ENCODE results near the gene DEPDC7. TPM values are rescaled to one million over a fixed set of nuclear protein-coding genes. Genes with fewer than 3 reads are reported as not detected.

The DEPDC7 gene
- total RNA-seq, 1 experiment from 2014 or later: 7.5 TPM

DNA sequence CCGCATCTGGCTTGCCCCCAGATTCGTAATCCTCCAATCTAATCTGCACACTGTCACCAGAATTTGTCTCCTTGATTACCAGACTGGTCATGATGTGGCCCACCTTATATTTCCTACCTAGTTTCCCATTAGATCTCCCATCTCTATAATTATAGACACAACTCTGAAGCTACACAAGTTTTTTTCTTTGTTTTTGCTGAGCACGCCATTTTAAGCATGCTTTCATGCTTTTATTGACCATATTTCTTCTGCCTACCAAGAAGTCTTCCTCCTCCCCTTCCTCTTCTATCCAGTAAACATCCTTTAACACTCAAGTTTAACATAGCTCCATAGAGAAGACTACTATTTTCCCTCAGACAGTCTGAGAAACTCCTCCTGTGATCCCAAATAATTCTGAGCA, 24.3 kb upstream of the DEPDC7 start:
- no TSS peak for BruUV-seq (replicated peaks)
- intact Hi-C loops (cut with micrococcal nuclease; ENCODE audit: unreplicated experiment): no loop called here
- TF ChIP-seq, protein P1, sequence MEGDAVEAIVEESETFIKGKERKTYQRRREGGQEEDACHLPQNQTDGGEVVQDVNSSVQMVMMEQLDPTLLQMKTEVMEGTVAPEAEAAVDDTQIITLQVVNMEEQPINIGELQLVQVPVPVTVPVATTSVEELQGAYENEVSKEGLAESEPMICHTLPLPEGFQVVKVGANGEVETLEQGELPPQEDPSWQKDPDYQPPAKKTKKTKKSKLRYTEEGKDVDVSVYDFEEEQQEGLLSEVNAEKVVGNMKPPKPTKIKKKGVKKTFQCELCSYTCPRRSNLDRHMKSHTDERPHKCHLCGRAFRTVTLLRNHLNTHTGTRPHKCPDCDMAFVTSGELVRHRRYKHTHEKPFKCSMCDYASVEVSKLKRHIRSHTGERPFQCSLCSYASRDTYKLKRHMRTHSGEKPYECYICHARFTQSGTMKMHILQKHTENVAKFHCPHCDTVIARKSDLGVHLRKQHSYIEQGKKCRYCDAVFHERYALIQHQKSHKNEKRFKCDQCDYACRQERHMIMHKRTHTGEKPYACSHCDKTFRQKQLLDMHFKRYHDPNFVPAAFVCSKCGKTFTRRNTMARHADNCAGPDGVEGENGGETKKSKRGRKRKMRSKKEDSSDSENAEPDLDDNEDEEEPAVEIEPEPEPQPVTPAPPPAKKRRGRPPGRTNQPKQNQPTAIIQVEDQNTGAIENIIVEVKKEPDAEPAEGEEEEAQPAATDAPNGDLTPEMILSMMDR (IDR thresholded peaks at IDR 0.05): no peak
- TF ChIP-seq POLR2AphosphoS5 (IDR thresholded peaks at IDR 0.05; ENCODE audit: low read depth, low read length): no peak
- TF ChIP-seq, protein P2, sequence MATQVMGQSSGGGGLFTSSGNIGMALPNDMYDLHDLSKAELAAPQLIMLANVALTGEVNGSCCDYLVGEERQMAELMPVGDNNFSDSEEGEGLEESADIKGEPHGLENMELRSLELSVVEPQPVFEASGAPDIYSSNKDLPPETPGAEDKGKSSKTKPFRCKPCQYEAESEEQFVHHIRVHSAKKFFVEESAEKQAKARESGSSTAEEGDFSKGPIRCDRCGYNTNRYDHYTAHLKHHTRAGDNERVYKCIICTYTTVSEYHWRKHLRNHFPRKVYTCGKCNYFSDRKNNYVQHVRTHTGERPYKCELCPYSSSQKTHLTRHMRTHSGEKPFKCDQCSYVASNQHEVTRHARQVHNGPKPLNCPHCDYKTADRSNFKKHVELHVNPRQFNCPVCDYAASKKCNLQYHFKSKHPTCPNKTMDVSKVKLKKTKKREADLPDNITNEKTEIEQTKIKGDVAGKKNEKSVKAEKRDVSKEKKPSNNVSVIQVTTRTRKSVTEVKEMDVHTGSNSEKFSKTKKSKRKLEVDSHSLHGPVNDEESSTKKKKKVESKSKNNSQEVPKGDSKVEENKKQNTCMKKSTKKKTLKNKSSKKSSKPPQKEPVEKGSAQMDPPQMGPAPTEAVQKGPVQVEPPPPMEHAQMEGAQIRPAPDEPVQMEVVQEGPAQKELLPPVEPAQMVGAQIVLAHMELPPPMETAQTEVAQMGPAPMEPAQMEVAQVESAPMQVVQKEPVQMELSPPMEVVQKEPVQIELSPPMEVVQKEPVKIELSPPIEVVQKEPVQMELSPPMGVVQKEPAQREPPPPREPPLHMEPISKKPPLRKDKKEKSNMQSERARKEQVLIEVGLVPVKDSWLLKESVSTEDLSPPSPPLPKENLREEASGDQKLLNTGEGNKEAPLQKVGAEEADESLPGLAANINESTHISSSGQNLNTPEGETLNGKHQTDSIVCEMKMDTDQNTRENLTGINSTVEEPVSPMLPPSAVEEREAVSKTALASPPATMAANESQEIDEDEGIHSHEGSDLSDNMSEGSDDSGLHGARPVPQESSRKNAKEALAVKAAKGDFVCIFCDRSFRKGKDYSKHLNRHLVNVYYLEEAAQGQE (IDR thresholded peaks at IDR 0.05; ENCODE audit: insufficient read depth in 1 of 2, low read depth in 2 of 2, low read length in 1 of 2): no peak
- TF ChIP-seq SIN3A (IDR thresholded peaks at IDR 0.05; ENCODE audit: borderline replicate concordance, insufficient read depth, low read depth, low read length): no peak
- no peak for TF ChIP-seq TCF7L2 (IDR thresholded peaks at IDR 0.05; ENCODE audit: low read depth, low read length)
- no peaks in the 10 kb centered on the region for H3K4me1 ChIP-seq (ENCODE audit: control insufficient read depth, insufficient read depth, low read length)
- POLR2A ChIA-PET: interaction anchor here (0.6 to 1.1 kb wide), 3 partner anchors 16 to 73 kb away, joined by 3 to 7 read pairs (median 3); no protein-coding TSS in a partner anchor
- ATAC-seq (no peak), DNase-seq (ENCODE audit: low read depth, low spot score) (no peak)
- H3K27me3 ChIP-seq (ENCODE audit: control insufficient read depth, insufficient read depth, low read length): no peaks in the 10 kb centered on the region; the same call in 1 of the 2 replicates
- CTCF ChIA-PET: no interaction called here
- H3K9me3 ChIP-seq (ENCODE audit: control insufficient read depth, insufficient read depth, low read depth, low read length): peaks cover 3% of the 10 kb centered on the region; the same call in 1 of the 2 replicates
- H3K36me3 ChIP-seq (ENCODE audit: control insufficient read depth, insufficient read depth, low read length): no peaks in the 10 kb centered on the region
- no peak overlapping the region for H3K4me3 ChIP-seq (ENCODE audit: low read depth in 2 of 2, low read length in 2 of 2)
- in situ Hi-C loops (cut with HindIII; ENCODE audit: low pct_unique_long_range_greater_than_20kb, low sequenced_read_pairs): no loop called here
- H3K27ac ChIP-seq (ENCODE audit: low read length): no peak overlapping the region

- BruUV-seq (replicated peaks): no TSS peak
- in situ Hi-C loops (cut with HindIII; ENCODE audit: low pct_unique_long_range_greater_than_20kb, low sequenced_read_pairs): no loop called here
Observed at GRCh38 chr11:32991898-32992297, 23.8 kb upstream of the DEPDC7 start.

More at GRCh38 chr11:32991898-32992297, 23.8 kb upstream of the DEPDC7 start:
- ChIA-PET POLR2A (interaction anchor here (0.6 to 1.1 kb wide), 2 partner anchors 17 to 23 kb away, joined by 3 to 7 read pairs; no protein-coding TSS in a partner anchor), CTCF (no interaction called here)
- TF ChIP-seq POLR2AphosphoS5 (IDR thresholded peaks at IDR 0.05; ENCODE audit: low read depth, low read length) (no peak), TCF7L2 (IDR thresholded peaks at IDR 0.05; ENCODE audit: low read depth, low read length) (no peak)
- TF ChIP-seq, protein P1 (IDR thresholded peaks at IDR 0.05): no peak
- TF ChIP-seq, protein P2 (IDR thresholded peaks at IDR 0.05; ENCODE audit: insufficient read depth in 1 of 2, low read depth in 2 of 2, low read length in 1 of 2): no peak
- Histone ChIP-seq H3K9me3 (ENCODE audit: control insufficient read depth, insufficient read depth, low read depth, low read length) (peaks cover 3% of the 10 kb centered on the region; the same call in 1 of the 2 replicates), H3K36me3 (ENCODE audit: control insufficient read depth, insufficient read depth, low read length) (no peaks in the 10 kb centered on the region), H3K4me1 (ENCODE audit: control insufficient read depth, insufficient read depth, low read length) (no peaks in the 10 kb centered on the region), H3K4me3 (ENCODE audit: low read depth in 2 of 2, low read length in 2 of 2) (no peak overlapping the region), H3K27ac (ENCODE audit: low read length) (no peak overlapping the region), H3K27me3 (ENCODE audit: control insufficient read depth, insufficient read depth, low read length) (no peaks in the 10 kb centered on the region; the same call in 1 of the 2 replicates)
- ATAC-seq: no peak
- intact Hi-C loops (cut with micrococcal nuclease; ENCODE audit: unreplicated experiment): no loop called here
- DNase-seq (ENCODE audit: low read depth, low spot score): no peak

All from Panc1 (cell line).